Measurements from ENCODE around the gene AFM.

AFM gene

DNA sequence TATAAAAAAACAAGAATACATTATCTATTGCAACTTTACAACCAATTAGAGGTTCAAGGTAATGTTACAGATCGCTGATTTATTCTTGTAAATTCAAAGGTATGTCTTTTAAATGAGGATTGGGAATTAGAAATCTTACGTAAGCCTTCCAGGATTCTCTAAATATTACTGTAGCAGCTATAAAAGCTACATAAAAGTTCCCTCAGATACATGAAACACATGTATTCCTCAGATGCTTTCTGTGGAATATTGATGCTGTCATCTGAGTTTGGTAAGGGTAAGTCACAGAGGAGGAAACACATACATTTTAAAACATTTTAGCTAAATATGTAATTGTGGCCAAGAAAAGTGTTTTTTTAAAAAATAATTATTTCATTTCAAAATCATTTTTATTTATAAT lies 42.1 kb upstream of the AFM start (continued):
- TF ChIP-seq, protein P1, sequence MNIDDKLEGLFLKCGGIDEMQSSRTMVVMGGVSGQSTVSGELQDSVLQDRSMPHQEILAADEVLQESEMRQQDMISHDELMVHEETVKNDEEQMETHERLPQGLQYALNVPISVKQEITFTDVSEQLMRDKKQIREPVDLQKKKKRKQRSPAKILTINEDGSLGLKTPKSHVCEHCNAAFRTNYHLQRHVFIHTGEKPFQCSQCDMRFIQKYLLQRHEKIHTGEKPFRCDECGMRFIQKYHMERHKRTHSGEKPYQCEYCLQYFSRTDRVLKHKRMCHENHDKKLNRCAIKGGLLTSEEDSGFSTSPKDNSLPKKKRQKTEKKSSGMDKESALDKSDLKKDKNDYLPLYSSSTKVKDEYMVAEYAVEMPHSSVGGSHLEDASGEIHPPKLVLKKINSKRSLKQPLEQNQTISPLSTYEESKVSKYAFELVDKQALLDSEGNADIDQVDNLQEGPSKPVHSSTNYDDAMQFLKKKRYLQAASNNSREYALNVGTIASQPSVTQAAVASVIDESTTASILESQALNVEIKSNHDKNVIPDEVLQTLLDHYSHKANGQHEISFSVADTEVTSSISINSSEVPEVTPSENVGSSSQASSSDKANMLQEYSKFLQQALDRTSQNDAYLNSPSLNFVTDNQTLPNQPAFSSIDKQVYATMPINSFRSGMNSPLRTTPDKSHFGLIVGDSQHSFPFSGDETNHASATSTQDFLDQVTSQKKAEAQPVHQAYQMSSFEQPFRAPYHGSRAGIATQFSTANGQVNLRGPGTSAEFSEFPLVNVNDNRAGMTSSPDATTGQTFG (tag by site-specific recombination; IDR thresholded peaks at IDR 0.05; ENCODE audit: borderline replicate concordance) = no peak
- no peak for TF ChIP-seq ZSCAN16 (tag by site-specific recombination; IDR thresholded peaks at IDR 0.05)
- no peak for TF ChIP-seq ZNF548 (tag by site-specific recombination; IDR thresholded peaks at IDR 0.05)
- TF ChIP-seq ZNF132 (tag by site-specific recombination; IDR thresholded peaks at IDR 0.05; ENCODE audit: borderline replicate concordance) = no peak
- TF ChIP-seq, protein P2, sequence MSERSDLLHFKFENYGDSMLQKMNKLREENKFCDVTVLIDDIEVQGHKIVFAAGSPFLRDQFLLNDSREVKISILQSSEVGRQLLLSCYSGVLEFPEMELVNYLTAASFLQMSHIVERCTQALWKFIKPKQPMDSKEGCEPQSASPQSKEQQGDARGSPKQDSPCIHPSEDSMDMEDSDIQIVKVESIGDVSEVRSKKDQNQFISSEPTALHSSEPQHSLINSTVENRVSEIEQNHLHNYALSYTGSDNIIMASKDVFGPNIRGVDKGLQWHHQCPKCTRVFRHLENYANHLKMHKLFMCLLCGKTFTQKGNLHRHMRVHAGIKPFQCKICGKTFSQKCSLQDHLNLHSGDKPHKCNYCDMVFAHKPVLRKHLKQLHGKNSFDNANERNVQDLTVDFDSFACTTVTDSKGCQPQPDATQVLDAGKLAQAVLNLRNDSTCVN (tag by site-specific recombination; optimal IDR thresholded peaks at IDR 0.05) = no peak
- TF ChIP-seq, protein P3, sequence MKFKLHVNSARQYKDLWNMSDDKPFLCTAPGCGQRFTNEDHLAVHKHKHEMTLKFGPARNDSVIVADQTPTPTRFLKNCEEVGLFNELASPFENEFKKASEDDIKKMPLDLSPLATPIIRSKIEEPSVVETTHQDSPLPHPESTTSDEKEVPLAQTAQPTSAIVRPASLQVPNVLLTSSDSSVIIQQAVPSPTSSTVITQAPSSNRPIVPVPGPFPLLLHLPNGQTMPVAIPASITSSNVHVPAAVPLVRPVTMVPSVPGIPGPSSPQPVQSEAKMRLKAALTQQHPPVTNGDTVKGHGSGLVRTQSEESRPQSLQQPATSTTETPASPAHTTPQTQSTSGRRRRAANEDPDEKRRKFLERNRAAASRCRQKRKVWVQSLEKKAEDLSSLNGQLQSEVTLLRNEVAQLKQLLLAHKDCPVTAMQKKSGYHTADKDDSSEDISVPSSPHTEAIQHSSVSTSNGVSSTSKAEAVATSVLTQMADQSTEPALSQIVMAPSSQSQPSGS (tag by site-specific recombination; IDR thresholded peaks at IDR 0.05; ENCODE audit: low read depth) = no peak
- TF ChIP-seq ZSCAN23 (tag by site-specific recombination; IDR thresholded peaks at IDR 0.05) = no peak

DNA sequence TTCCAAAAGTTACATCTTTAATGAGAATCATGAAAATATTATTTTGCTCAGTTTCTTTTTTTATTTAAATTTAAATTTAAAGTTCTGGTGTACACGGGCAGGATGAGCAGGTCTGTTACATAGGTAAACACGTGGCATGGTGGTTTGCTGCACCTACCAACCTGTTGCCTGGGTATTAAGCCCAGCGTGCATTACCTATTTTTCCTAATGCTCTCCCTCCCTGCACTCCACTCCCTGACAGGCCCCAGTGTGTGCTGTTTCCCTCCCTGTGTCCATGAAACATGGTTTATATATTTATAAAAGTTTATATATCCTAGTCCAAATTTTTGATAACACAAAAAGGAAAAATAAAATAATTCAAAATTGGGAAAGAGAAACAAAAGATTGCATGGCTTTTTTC lies 41.6 kb upstream of the AFM start:
- TF ChIP-seq ZFP69B (tag by site-specific recombination; IDR thresholded peaks at IDR 0.05) (no peak), PRDM4 (tag by site-specific recombination; IDR thresholded peaks at IDR 0.05) (no peak), ZNF561 (tag by site-specific recombination; IDR thresholded peaks at IDR 0.05; ENCODE audit: borderline replicate concordance) (no peak)
- TF ChIP-seq, protein P4, sequence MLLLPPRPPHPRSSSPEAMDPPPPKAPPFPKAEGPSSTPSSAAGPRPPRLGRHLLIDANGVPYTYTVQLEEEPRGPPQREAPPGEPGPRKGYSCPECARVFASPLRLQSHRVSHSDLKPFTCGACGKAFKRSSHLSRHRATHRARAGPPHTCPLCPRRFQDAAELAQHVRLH (tag by site-specific recombination; IDR thresholded peaks at IDR 0.05) = no peak
- ChIA-PET CTCF (interaction anchor here (0.5 to 0.7 kb wide), 2 partner anchors 214 to 521 kb away, joined by 4 read pairs; no protein-coding TSS in a partner anchor), POLR2A (no interaction called here)
- H3K4me1 ChIP-seq (ENCODE audit: control insufficient read depth, insufficient read depth, low read length) = no peaks in the 10 kb centered on the region
- H3K27ac ChIP-seq (ENCODE audit: extremely low read depth, low read depth, low read length) = no peak overlapping the region
- H3K4me3 ChIP-seq (ENCODE audit: low read depth, low read length) = no peak overlapping the region
- H3K36me3 ChIP-seq (ENCODE audit: control insufficient read depth in 2 of 2, insufficient read depth in 1 of 2, low read length in 2 of 2) = no peaks in the 10 kb centered on the region
- no peaks in the 10 kb centered on the region for H3K9me3 ChIP-seq (ENCODE audit: control insufficient read depth, insufficient read depth, low read depth, low read length)

DNA sequence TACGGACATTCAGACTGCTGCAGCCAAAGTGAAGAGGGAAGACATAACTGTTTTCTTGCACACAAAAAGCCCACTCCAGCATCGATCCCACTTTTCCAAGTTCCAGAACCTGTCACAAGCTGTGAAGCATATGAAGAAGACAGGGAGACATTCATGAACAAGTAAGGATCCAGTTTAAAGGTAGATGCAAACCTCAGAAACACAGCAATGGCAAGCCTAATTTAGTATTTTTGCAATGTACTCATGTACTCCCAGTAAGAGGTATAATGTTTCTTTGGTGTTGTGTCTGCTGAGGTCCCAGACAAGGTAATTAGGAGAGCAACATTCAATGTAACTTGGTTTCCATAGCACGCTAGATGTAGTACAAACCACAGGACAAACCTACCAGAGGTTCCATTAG lies 40.9 kb upstream of the AFM start:
- no peak overlapping the region for H3K27ac ChIP-seq (ENCODE audit: extremely low read depth, low read depth, low read length)
- TF ChIP-seq ZXDB (tag by site-specific recombination; IDR thresholded peaks at IDR 0.05) (no peak), ZFHX2 (tag by site-specific recombination; conservative IDR thresholded peaks at IDR 0.05) (no peak), ZNF266 (tag by site-specific recombination; IDR thresholded peaks at IDR 0.05; ENCODE audit: low read depth) (no peak), ZNF560 (tag by site-specific recombination; IDR thresholded peaks at IDR 0.05; ENCODE audit: borderline replicate concordance) (no peak), KLF17 (tag by site-specific recombination; IDR thresholded peaks at IDR 0.05) (no peak), TCF7L2 (IDR thresholded peaks at IDR 0.05; ENCODE audit: borderline replicate concordance, low read depth, low read length) (no peak), INSM2 (tag by site-specific recombination; IDR thresholded peaks at IDR 0.05) (no peak)
- TF ChIP-seq, protein P5, sequence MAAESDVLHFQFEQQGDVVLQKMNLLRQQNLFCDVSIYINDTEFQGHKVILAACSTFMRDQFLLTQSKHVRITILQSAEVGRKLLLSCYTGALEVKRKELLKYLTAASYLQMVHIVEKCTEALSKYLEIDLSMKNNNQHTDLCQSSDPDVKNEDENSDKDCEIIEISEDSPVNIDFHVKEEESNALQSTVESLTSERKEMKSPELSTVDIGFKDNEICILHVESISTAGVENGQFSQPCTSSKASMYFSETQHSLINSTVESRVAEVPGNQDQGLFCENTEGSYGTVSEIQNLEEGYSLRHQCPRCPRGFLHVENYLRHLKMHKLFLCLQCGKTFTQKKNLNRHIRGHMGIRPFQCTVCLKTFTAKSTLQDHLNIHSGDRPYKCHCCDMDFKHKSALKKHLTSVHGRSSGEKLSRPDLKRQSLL (tag by site-specific recombination; IDR thresholded peaks at IDR 0.05) = no peak

More for the DNA sequence above, 40.9 kb upstream of the AFM start:
- Histone ChIP-seq H3K9me3 (ENCODE audit: control insufficient read depth, insufficient read depth, low read depth, low read length) (no peaks in the 10 kb centered on the region), H3K36me3 (ENCODE audit: control insufficient read depth in 2 of 2, insufficient read depth in 1 of 2, low read length in 2 of 2) (no peaks in the 10 kb centered on the region), H3K4me3 (ENCODE audit: low read depth, low read length) (no peak overlapping the region), H3K4me1 (ENCODE audit: control insufficient read depth, insufficient read depth, low read length) (no peaks in the 10 kb centered on the region)
- CTCF ChIA-PET = interaction anchor here (0.7 kb wide), 1 partner anchor 213 kb away, joined by 4 read pairs; no protein-coding TSS in a partner anchor
- POLR2A ChIA-PET = no interaction called here

Measured in HEK293 (cell line).